ENCODE data around the gene PLP2. TPM values are rescaled to one million over a fixed set of nuclear protein-coding genes. Genes with fewer than 3 reads are reported as not detected.
"Not testable (repeated sequence)": the region's sequence is repeated elsewhere in the genome, so short reads cannot be mapped to it uniquely, and the experiment has no call there.

The PLP2 gene
- total RNA-seq, 4 donors from 2014 or later: 6.2 to 25.7 (median 14.6) TPM

DNA sequence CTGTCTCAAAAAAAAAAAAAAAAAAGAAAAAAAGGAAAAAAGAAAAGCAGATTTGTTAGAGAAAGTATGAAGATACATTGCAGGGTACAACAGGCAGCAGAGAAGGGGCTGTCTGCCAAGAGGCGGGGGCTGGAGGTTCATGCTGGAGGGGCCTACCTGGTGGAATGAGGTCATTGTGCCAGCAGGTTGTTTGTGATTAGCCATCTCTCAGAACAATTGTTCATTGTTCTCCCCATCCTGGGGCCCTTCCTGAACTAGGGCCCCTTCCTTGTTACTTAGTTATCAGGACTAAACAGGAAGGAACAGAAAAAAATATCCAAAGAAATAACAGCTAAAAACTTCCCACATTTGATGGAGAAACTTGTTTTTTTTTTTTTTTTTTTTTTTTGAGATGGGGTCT lies 34.2 kb upstream of the PLP2 start:
- Histone ChIP-seq H3K27ac (no peak overlapping the region), H3K4me3 (replicated peaks in 1 of 3) (no peak overlapping the region), H3K9me3 (no peaks in the 10 kb centered on the region), H3K36me3 (no peaks in the 10 kb centered on the region), H3K4me1 (no peaks in the 10 kb centered on the region), H3K27me3 (no peaks in the 10 kb centered on the region)
- 90 to 100% methylated on average over 1 of the region's 1 CpG for WGBS, 2 donors
- intact Hi-C loops (cut with DNase I): no loop called here
- DNase-seq: no peak
- TF ChIP-seq, protein P1, sequence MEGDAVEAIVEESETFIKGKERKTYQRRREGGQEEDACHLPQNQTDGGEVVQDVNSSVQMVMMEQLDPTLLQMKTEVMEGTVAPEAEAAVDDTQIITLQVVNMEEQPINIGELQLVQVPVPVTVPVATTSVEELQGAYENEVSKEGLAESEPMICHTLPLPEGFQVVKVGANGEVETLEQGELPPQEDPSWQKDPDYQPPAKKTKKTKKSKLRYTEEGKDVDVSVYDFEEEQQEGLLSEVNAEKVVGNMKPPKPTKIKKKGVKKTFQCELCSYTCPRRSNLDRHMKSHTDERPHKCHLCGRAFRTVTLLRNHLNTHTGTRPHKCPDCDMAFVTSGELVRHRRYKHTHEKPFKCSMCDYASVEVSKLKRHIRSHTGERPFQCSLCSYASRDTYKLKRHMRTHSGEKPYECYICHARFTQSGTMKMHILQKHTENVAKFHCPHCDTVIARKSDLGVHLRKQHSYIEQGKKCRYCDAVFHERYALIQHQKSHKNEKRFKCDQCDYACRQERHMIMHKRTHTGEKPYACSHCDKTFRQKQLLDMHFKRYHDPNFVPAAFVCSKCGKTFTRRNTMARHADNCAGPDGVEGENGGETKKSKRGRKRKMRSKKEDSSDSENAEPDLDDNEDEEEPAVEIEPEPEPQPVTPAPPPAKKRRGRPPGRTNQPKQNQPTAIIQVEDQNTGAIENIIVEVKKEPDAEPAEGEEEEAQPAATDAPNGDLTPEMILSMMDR (IDR thresholded peaks at IDR 0.05): no peak
- TF ChIP-seq POLR2A (IDR thresholded peaks at IDR 0.05): no peak

GRCh38 chrX:49139713-49140112 lies 32.0 kb upstream of the PLP2 start:
- Histone ChIP-seq H3K4me1 (no peaks in the 10 kb centered on the region), H3K36me3 (no peaks in the 10 kb centered on the region), H3K27me3 (no peaks in the 10 kb centered on the region), H3K9me3 (no peaks in the 10 kb centered on the region), H3K27ac (no peak overlapping the region), H3K4me3 (replicated peaks in 1 of 3) (no peak overlapping the region)
- 93 to 100% methylated on average over 3 to 4 of the region's 4 CpGs for WGBS, 2 donors
- TF ChIP-seq, protein P1 (IDR thresholded peaks at IDR 0.05): no peak
- no peak for TF ChIP-seq POLR2A (IDR thresholded peaks at IDR 0.05)
- DNase-seq: no peak
- intact Hi-C loops (cut with DNase I): no loop called here

- H3K9me3 ChIP-seq; intact Hi-C loops (cut with DNase I); H3K36me3 ChIP-seq; H3K27ac ChIP-seq; H3K4me1 ChIP-seq; DNase-seq; H3K4me3 ChIP-seq (replicated peaks in 1 of 3); H3K27me3 ChIP-seq: not testable (repeated sequence)
- TF ChIP-seq, protein P1 (IDR thresholded peaks at IDR 0.05): peak in 3 of 6 experiments; percentile 30 to 40 (median 33)
- 44 to 73% methylated on average over 3 to 9 of the region's 9 CpGs for WGBS, 2 donors
Measured at GRCh38 chrX:49142264-49142663, 29.4 kb upstream of the PLP2 start.

DNA sequence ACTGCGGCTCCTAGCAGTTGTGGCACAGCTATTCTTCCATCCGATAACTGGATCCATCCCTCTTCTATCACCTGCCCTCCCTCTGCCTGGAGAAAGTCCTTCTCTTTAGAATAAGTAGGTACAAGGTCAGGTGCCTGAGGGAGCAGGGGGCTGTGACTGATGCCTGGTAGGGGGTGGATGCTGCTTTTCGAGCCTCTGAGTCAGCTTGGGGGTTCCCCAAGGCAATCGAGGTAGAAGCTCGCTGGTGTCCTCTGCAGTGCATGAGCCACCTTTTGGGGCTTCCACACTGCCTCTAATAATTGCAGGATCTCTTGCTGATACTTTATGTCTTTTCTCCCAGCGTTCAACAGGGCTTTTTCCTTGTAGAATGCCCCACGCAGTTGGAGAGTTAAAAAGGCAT lies 28.5 kb upstream of the PLP2 start:
- H3K27ac ChIP-seq; H3K9me3 ChIP-seq; H3K4me1 ChIP-seq; intact Hi-C loops (cut with DNase I); H3K27me3 ChIP-seq; H3K4me3 ChIP-seq (replicated peaks in 1 of 3); H3K36me3 ChIP-seq; DNase-seq: not testable (repeated sequence)
- WGBS, 2 donors: 88 to 93% methylated on average over 2 to 4 of the region's 7 CpGs

GRCh38 chrX:49147282-49147681 lies 24.4 kb upstream of the PLP2 start:
- no peaks in the 10 kb centered on the region for H3K4me1 ChIP-seq
- intact Hi-C loops (cut with DNase I): no loop called here
- no peaks in the 10 kb centered on the region for H3K9me3 ChIP-seq
- no peak overlapping the region for H3K27ac ChIP-seq
- H3K27me3 ChIP-seq: no peaks in the 10 kb centered on the region
- no peak overlapping the region for H3K4me3 ChIP-seq (replicated peaks in 1 of 3)
- WGBS, 2 donors: 92 to 97% methylated on average over 4 to 8 of the region's 8 CpGs
- no peaks in the 10 kb centered on the region for H3K36me3 ChIP-seq
- TF ChIP-seq, protein P1 (IDR thresholded peaks at IDR 0.05): no peak
- TF ChIP-seq POLR2A (IDR thresholded peaks at IDR 0.05): no peak
- no peak for DNase-seq

GRCh38 chrX:49147936-49148335 lies 23.8 kb upstream of the PLP2 start:
- H3K36me3 ChIP-seq: no peaks in the 10 kb centered on the region
- no peak for DNase-seq
- H3K27me3 ChIP-seq: no peaks in the 10 kb centered on the region
- H3K4me3 ChIP-seq (replicated peaks in 1 of 3): no peak overlapping the region
- TF ChIP-seq, protein P1 (IDR thresholded peaks at IDR 0.05): no peak
- no peak for TF ChIP-seq POLR2A (IDR thresholded peaks at IDR 0.05)
- H3K9me3 ChIP-seq: no peaks in the 10 kb centered on the region
- intact Hi-C loops (cut with DNase I): no loop called here
- no peaks in the 10 kb centered on the region for H3K4me1 ChIP-seq
- H3K27ac ChIP-seq: no peak overlapping the region
- WGBS, 2 donors: 96 to 97% methylated on average over 9 to 13 of the region's 13 CpGs

GRCh38 chrX:49148390-49149100 lies 23.2 kb upstream of the PLP2 start:
- H3K9me3 ChIP-seq; H3K27me3 ChIP-seq; H3K4me1 ChIP-seq; H3K27ac ChIP-seq; H3K4me3 ChIP-seq (replicated peaks in 1 of 3); intact Hi-C loops (cut with DNase I); DNase-seq; H3K36me3 ChIP-seq: not testable (repeated sequence)
- 77 to 80% methylated on average over 3 to 21 of the region's 21 CpGs for WGBS, 2 donors

- H3K4me1 ChIP-seq; H3K27me3 ChIP-seq; H3K27ac ChIP-seq; DNase-seq; intact Hi-C loops (cut with DNase I); H3K9me3 ChIP-seq; H3K4me3 ChIP-seq (replicated peaks in 1 of 3); H3K36me3 ChIP-seq: not testable (repeated sequence)
- 95 to 99% methylated on average over 10 to 14 of the region's 14 CpGs for WGBS, 2 donors
Measured at GRCh38 chrX:49149291-49149690, 22.4 kb upstream of the PLP2 start.

All from thyroid gland (tissue), 4 donors.